Uterus (tissue), 4 donors: ENCODE results near the gene OOSP3. TPM values are rescaled to one million over a fixed set of nuclear protein-coding genes. Genes with fewer than 3 reads are reported as not detected.

Experiments used
- DNase-seq, 2 donors: peaks; one replicate each; pipeline ENCODE4 v3.0.0-alpha.2; 2019 to 2020
- H3K27ac ChIP-seq, 2 donors: fragments of 200-600 bp; sonication (generic); 1 replicate in 1 of 2; 2 replicates in 1 of 2; pipeline ENCODE4 v1.5.1; 2016 to 2018
- H3K27me3 ChIP-seq, 2 donors: fragments of 200-600 bp; sonication (generic); one replicate each; pipeline ENCODE4 v1.5.1; 2018 to 2019; ENCODE audit warnings: control low read depth in 1 of 2
- H3K36me3 ChIP-seq, 2 donors: fragments of 200-600 bp; sonication (generic); one replicate each; pipeline ENCODE4 v1.5.1; 2019; ENCODE audit warnings: control low read depth in 1 of 2
- H3K4me1 ChIP-seq, 2 donors: fragments of 200-600 bp; sonication (generic); one replicate each; pipeline ENCODE4 v1.5.1; 2018 to 2019; ENCODE audit warnings: control low read depth in 1 of 2
- H3K4me3 ChIP-seq, 2 donors: fragments of 200-600 bp; sonication (generic); 1 replicate in 1 of 2; 2 replicates in 1 of 2; pipeline ENCODE4 v1.5.1; 2018 to 2019; ENCODE audit warnings: mild to moderate bottlenecking in 1 of 2
- H3K9me3 ChIP-seq, 2 donors: fragments of 200-600 bp; sonication (generic); one replicate each; pipeline ENCODE4 v1.5.1; 2019; ENCODE audit warnings: control low read depth in 1 of 2
- POLR2A ChIP-seq, 2 donors: fragments of 450-650 bp; IDR thresholded peaks; one replicate each; pipeline ENCODE4 v1.6.1; 2016; ENCODE audit warnings: antibody characterized with exemption in 2 of 2, mild to moderate bottlenecking in 1 of 2, moderate library complexity in 1 of 2
- intact Hi-C: fragments of 100-400 bp; cut with DNase I; formaldehyde crosslinking; loops from one replicate; pipeline ENCODE4 v1.15.1; 2023; ENCODE audit warnings: low total_unique reads
- total RNA-seq, 4 donors: library from RNA; depleted of rRNA in 3 of 4; stranded (reverse); fragments of >200 nt in 3 of 4; gene quantifications; one replicate each; pipeline versions ENCODE4 v1.1.0 to v1.2.4, GENCODE V29; 2014 to 2023
- TF ChIP-seq, protein P1 (sequence below), 4 experiments: fragments of 200-600 bp in 2 of 4; fragments of 450-650 bp in 2 of 4; sonication (generic) in 2 of 4; IDR thresholded peaks; one replicate each; pipeline ENCODE4 v1.5.1; 2016 to 2019; ENCODE audit warnings: antibody characterized with exemption in 4 of 4, mild to moderate bottlenecking in 2 of 4, moderate library complexity in 1 of 4
- donor health status: DM: yes; HTN: yes; CAD: no.

OOSP3 gene
- total RNA-seq, 4 donors from 2014 or later: not detected

DNA sequence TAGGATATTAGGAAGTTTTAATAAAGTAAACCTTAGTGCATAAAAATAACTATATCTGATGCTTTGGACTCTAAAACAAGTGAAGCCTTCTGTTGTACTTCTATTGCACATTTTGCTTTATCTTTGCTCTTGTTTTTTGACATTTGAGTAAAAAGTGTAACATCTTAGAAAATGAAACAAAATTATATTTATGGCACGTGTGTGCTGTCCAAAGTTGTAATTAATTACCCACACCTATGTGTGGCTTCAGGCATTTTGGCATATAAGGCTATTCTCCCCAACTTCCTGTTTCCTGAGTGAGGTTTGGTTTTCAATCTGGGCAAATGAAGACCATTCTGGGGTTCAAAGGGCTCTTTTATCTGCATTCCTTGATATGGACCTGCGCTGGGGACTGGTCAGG, 59.5 kb downstream of the OOSP3 start, which contains the start of gene OOSP1:
TSS of gene OOSP1 (plus strand) at position 301 of the 400 bp plus-strand sequence. CDS start at position 324, 23 bp downstream.
- intact Hi-C loops: no loop called here
- H3K27ac ChIP-seq: no peak within 1 kb of the TSS
- TF ChIP-seq, protein P1, sequence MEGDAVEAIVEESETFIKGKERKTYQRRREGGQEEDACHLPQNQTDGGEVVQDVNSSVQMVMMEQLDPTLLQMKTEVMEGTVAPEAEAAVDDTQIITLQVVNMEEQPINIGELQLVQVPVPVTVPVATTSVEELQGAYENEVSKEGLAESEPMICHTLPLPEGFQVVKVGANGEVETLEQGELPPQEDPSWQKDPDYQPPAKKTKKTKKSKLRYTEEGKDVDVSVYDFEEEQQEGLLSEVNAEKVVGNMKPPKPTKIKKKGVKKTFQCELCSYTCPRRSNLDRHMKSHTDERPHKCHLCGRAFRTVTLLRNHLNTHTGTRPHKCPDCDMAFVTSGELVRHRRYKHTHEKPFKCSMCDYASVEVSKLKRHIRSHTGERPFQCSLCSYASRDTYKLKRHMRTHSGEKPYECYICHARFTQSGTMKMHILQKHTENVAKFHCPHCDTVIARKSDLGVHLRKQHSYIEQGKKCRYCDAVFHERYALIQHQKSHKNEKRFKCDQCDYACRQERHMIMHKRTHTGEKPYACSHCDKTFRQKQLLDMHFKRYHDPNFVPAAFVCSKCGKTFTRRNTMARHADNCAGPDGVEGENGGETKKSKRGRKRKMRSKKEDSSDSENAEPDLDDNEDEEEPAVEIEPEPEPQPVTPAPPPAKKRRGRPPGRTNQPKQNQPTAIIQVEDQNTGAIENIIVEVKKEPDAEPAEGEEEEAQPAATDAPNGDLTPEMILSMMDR (IDR thresholded peaks at IDR 0.05): no peak
- no peak for TF ChIP-seq POLR2A (IDR thresholded peaks at IDR 0.05)
- H3K27me3 ChIP-seq: no peaks in the 10 kb centered on the region
- H3K4me3 ChIP-seq: no peak within 1 kb of the TSS
- DNase-seq: no peak
- no peaks in the 10 kb centered on the region for H3K36me3 ChIP-seq
- H3K9me3 ChIP-seq: no peaks in the 10 kb centered on the region
- no peaks in the 10 kb centered on the region for H3K4me1 ChIP-seq

DNA sequence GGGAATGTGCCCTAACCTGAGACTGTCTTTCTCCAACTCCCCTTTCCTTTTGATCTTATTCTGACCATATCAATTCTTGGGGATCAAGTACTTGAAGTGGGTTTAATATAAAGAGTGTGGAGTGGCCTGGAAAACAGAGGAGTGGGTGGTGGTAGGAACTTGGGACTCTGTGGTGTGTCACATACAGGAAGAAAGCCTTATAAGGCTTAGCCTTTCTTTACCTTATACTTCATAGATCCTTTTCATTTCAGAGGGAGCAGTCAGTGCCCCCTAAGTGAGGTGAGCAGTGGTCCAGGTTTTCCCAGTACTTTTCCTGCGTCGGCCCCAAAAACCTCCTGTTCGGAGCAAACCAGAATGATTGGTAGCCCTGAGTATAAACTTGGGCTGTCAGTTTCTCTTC, 60.1 kb downstream of the OOSP3 start:
- Histone ChIP-seq H3K36me3 (no peaks in the 10 kb centered on the region), H3K27ac (no peak overlapping the region), H3K4me3 (no peak overlapping the region), H3K9me3 (no peaks in the 10 kb centered on the region), H3K27me3 (no peaks in the 10 kb centered on the region), H3K4me1 (no peaks in the 10 kb centered on the region)
- no peak for DNase-seq
- TF ChIP-seq POLR2A (IDR thresholded peaks at IDR 0.05): no peak
- TF ChIP-seq, protein P1 (IDR thresholded peaks at IDR 0.05): no peak
- intact Hi-C loops: no loop called here

DNA sequence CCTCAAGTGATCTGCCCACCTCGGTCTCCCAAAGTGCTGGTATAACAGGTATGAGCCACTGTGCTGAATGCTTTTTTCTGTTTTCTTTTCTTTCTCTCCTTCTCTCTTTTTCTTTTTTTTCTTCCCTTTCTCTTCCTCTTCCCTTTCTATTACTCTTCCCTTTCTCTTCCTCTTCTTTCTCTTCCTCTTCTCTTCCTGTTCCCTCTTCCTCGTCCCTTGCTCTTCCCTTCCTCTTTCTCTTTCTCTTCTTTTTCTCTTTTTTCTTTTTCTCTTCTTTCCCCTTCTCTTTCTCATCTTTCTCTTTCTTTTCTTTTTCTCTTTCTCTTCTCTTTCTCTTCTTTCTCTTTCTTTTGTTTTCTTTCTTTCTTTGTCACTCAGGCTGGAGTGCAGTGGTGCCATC, 60.9 kb downstream of the OOSP3 start:
- intact Hi-C loops: no loop called here
- no peak for DNase-seq
- TF ChIP-seq, protein P1 (IDR thresholded peaks at IDR 0.05): no peak
- no peak for TF ChIP-seq POLR2A (IDR thresholded peaks at IDR 0.05)

DNA sequence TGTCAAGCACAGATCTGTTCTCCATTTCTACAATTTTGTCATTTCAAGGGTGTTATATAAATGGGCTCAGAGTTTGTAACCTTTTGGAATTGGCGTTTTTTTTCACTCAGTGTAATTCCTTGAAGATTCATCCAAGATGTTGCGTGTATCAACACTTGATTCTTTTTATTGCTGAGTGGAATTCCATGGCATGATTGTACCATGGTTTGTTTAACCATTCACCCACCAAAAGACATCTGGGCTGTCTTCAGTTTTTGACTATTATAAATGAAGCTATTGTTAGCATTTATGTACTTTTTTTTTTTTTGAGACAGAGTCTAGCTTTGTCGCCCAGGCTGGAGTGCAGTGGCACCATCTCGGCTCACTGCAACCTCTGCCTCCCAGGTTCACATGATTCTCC, 62.5 kb downstream of the OOSP3 start:
- Histone ChIP-seq H3K9me3 (no peaks in the 10 kb centered on the region), H3K27ac (no peak overlapping the region), H3K4me3 (no peak overlapping the region), H3K27me3 (no peaks in the 10 kb centered on the region), H3K36me3 (no peaks in the 10 kb centered on the region), H3K4me1 (no peaks in the 10 kb centered on the region)
- intact Hi-C loops: no loop called here
- no peak for DNase-seq
- TF ChIP-seq, protein P1 (IDR thresholded peaks at IDR 0.05): no peak
- TF ChIP-seq POLR2A (IDR thresholded peaks at IDR 0.05): no peak

More for the DNA sequence above, 60.9 kb downstream of the OOSP3 start:
- H3K9me3 ChIP-seq: no peaks in the 10 kb centered on the region
- H3K4me3 ChIP-seq: no peak overlapping the region
- no peaks in the 10 kb centered on the region for H3K36me3 ChIP-seq
- no peaks in the 10 kb centered on the region for H3K27me3 ChIP-seq
- no peak overlapping the region for H3K27ac ChIP-seq
- no peaks in the 10 kb centered on the region for H3K4me1 ChIP-seq

DNA sequence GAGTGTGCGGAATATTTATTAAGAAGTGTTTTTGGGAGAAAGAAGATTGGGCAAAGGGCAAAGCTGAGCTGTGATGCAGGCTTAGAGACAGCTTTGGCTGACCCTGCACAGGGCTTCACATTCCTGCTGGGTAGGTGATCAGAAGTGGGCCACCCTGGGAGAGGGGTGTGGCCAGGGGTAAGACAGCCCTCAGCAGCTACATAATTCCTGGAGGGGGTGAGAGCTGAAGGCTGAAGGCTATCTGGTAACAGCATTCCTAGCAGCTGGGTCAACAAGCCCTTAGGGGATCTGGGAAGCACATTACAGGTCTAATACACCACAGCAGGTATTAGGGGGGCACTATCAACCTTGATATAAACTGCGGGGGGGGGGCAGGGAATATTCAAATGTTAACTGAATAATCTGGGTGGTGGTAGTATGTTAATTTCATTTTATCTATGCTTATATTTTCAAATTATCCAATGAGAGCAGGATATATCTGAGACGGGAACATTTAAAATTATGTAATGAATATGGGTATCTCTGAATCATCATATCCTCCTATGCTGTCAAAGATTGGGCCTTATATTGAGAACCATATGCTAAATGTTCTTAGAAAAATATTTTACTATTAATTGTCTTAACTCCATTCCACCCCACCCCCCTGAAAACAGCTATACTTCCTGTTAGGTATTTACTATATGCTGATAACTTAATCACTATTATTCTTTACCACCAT, 65.6 kb downstream of the OOSP3 start:
- Histone ChIP-seq H3K27me3 (no peaks in the 10 kb centered on the region), H3K4me3 (no peak overlapping the region), H3K27ac (no peak overlapping the region), H3K9me3 (no peaks in the 10 kb centered on the region), H3K36me3 (no peaks in the 10 kb centered on the region), H3K4me1 (no peaks in the 10 kb centered on the region)
- TF ChIP-seq POLR2A (IDR thresholded peaks at IDR 0.05): no peak
- TF ChIP-seq, protein P1 (IDR thresholded peaks at IDR 0.05): no peak
- intact Hi-C loops: no loop called here
- no peak for DNase-seq
